HG03135 (cell line): Measurements from ENCODE around the gene DENND6A.
"Not testable (repeated sequence)": the region's sequence is repeated elsewhere in the genome, so short reads cannot be mapped to it uniquely, and the experiment has no call there.

Experiments used
- ATAC-seq: cut with Tn5 transposase; IDR thresholded peaks from one replicate; pipeline ENCODE4 v1.9.1; 2021; ENCODE audit warnings: mild to moderate bottlenecking, moderate library complexity; ENCODE audit not compliant: unreplicated experiment

DENND6A gene

GRCh38 chr3:57694146-57694545 lies 1.3 kb upstream of the DENND6A start:
- no peak for ATAC-seq

GRCh38 chr3:57692133-57692395 lies 813 bp downstream of the DENND6A start:
- ATAC-seq, result not testable (repeated sequence)

- no peak for ATAC-seq
These were observed 1.3 kb downstream of the DENND6A start for GRCh38 chr3:57691411-57692132.

GRCh38 chr3:57689367-57690053 lies 3.4 kb downstream of the DENND6A start:
- no peak for ATAC-seq

- no peak for ATAC-seq
These were observed 4.6 kb downstream of the DENND6A start for GRCh38 chr3:57688291-57688690.

- ATAC-seq, result no peak
These were observed 9.6 kb downstream of the DENND6A start for GRCh38 chr3:57683286-57683685.

- no peak for ATAC-seq
These were observed 10.6 kb downstream of the DENND6A start for GRCh38 chr3:57682284-57682683.

GRCh38 chr3:57681691-57682090 lies 11.2 kb downstream of the DENND6A start:
- no peak for ATAC-seq

GRCh38 chr3:57680046-57680445 lies 12.8 kb downstream of the DENND6A start:
- ATAC-seq, result no peak

GRCh38 chr3:57675530-57675929 lies 17.3 kb downstream of the DENND6A start:
- no peak for ATAC-seq

GRCh38 chr3:57673156-57673555 lies 19.7 kb downstream of the DENND6A start:
- ATAC-seq, result no peak

GRCh38 chr3:57670543-57670942 lies 22.3 kb downstream of the DENND6A start:
- ATAC-seq, result no peak

GRCh38 chr3:57661404-57661803 lies 31.5 kb downstream of the DENND6A start:
- ATAC-seq, result no peak

GRCh38 chr3:57659806-57660439 lies 33.0 kb downstream of the DENND6A start:
- ATAC-seq, result no peak

- no peak for ATAC-seq
These were observed 33.7 kb downstream of the DENND6A start for GRCh38 chr3:57659004-57659673.

- no peak for ATAC-seq
These were observed 34.3 kb downstream of the DENND6A start for GRCh38 chr3:57658536-57658935.

- no peak for ATAC-seq
These were observed 37.1 kb downstream of the DENND6A start for GRCh38 chr3:57655727-57656126.

GRCh38 chr3:57654267-57654666 lies 38.6 kb downstream of the DENND6A start:
- ATAC-seq, result no peak

GRCh38 chr3:57652203-57652602 lies 40.7 kb downstream of the DENND6A start:
- no peak for ATAC-seq

- ATAC-seq, result no peak
These were observed 45.5 kb downstream of the DENND6A start for GRCh38 chr3:57647292-57647940.

GRCh38 chr3:57646723-57647122 lies 46.2 kb downstream of the DENND6A start:
- no peak for ATAC-seq
